Mammary epithelial cell (primary cell): ENCODE results near the gene DGKD.

Experiments
- EZH2 ChIP-seq: IDR thresholded peaks from 2 replicates; pipeline ENCODE4 v1.6.1; 2012; ENCODE audit warnings: low read length, inconsistent platforms, borderline replicate concordance
- TF ChIP-seq, protein P1 (sequence below), 2 donors: IDR thresholded peaks in 1 of 2; conservative IDR thresholded peaks in 1 of 2; 2 replicates each; pipeline ENCODE4 v1.5.1; 2011 to 2012; ENCODE audit warnings: inconsistent platforms in 2 of 2, low read length in 2 of 2, mild to moderate bottlenecking in 2 of 2, control low read depth in 1 of 2, low read depth in 1 of 2; ENCODE audit not compliant: insufficient read depth in 1 of 2; ENCODE audit errors: extremely low read depth in 1 of 2

DNA sequence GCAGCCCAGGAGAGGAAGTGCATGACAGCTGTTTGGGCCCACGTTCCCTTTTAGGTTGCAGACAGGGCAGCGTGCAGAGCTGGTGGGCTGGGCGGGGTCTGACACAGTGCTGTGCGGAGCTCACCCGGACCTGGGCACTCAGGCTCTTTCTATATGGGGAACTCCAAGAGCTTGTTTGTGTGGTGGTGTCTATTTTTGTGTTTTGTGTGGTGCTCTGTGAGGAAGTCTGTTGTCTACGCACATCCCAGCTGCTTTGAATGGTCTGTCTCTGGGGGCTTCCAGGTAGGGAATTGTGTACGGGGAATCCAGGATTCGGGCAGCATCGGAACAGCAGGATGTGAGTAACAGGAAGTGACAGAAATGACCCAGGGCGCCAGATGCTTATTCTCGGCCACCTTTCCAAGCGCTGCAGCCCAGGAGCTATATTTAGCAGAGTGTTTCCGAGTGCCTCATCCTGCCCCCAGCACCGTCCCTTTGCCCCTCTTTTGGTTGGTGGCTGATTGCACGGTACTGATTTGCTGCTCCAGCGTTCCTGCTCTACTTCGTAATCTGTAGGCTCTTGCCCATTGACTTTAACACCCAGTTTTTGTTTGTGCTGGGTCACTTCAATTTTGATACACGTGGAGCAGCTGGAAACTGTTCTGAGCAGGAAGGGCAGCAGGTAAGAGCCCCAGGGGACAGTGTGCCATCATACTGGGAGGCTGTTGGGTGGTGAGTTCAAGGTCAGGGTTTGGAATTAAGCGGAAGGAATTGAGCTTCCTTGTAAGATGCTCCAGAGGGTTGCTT, 64.7 kb downstream of the DGKD start:
- TF ChIP-seq, protein P1, sequence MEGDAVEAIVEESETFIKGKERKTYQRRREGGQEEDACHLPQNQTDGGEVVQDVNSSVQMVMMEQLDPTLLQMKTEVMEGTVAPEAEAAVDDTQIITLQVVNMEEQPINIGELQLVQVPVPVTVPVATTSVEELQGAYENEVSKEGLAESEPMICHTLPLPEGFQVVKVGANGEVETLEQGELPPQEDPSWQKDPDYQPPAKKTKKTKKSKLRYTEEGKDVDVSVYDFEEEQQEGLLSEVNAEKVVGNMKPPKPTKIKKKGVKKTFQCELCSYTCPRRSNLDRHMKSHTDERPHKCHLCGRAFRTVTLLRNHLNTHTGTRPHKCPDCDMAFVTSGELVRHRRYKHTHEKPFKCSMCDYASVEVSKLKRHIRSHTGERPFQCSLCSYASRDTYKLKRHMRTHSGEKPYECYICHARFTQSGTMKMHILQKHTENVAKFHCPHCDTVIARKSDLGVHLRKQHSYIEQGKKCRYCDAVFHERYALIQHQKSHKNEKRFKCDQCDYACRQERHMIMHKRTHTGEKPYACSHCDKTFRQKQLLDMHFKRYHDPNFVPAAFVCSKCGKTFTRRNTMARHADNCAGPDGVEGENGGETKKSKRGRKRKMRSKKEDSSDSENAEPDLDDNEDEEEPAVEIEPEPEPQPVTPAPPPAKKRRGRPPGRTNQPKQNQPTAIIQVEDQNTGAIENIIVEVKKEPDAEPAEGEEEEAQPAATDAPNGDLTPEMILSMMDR (conservative IDR thresholded peaks at IDR 0.05 in 1 of 2, IDR thresholded peaks at IDR 0.05 in 1 of 2; ENCODE audit: extremely low read depth in 1 of 2, insufficient read depth in 1 of 2, low read depth in 1 of 2, low read length in 2 of 2), result no peak
- no peak for TF ChIP-seq EZH2
